ENCODE data around the gene LRP2BP. TPM values are rescaled to one million over a fixed set of nuclear protein-coding genes. Genes with fewer than 3 reads are reported as not detected.

LRP2BP gene
- total RNA-seq, 4 donors from 2014 or later: 1.7 to 5.5 (median 3.4) TPM

DNA sequence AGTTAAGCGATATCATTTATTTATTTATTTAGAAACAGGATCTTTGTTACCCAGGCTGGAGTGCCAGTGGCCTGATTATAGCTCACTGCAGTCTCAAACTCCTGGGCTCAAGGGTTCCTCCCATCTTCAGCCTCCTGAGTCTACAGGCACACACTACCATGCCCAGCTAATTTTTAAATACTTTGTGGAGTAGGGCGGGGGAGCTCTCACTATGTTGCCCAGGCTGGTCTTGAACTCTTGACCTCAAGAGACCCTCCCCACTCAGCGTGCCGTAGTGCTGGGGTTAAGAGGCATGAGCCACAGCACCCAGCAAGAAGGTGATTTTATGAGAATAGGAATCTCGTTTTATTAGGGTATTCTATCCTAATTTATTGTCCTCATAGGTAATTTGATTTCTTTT lies 33.9 kb upstream of the LRP2BP start:
- H3K4me3 ChIP-seq: no peak overlapping the region
- peaks cover 0 to 8% (median 5%) of the 10 kb centered on the region in 4 donors for H3K4me1 ChIP-seq
- WGBS, 2 donors: 54 to 60% methylated on average over 5 of the region's 5 CpGs
- no peaks in the 10 kb centered on the region for H3K9me3 ChIP-seq
- no peak overlapping the region for H3K27ac ChIP-seq
- H3K36me3 ChIP-seq: no peaks in the 10 kb centered on the region
- TF ChIP-seq POLR2A (IDR thresholded peaks at IDR 0.05) (no peak), EP300 (IDR thresholded peaks at IDR 0.05) (no peak)
- TF ChIP-seq, protein P1, sequence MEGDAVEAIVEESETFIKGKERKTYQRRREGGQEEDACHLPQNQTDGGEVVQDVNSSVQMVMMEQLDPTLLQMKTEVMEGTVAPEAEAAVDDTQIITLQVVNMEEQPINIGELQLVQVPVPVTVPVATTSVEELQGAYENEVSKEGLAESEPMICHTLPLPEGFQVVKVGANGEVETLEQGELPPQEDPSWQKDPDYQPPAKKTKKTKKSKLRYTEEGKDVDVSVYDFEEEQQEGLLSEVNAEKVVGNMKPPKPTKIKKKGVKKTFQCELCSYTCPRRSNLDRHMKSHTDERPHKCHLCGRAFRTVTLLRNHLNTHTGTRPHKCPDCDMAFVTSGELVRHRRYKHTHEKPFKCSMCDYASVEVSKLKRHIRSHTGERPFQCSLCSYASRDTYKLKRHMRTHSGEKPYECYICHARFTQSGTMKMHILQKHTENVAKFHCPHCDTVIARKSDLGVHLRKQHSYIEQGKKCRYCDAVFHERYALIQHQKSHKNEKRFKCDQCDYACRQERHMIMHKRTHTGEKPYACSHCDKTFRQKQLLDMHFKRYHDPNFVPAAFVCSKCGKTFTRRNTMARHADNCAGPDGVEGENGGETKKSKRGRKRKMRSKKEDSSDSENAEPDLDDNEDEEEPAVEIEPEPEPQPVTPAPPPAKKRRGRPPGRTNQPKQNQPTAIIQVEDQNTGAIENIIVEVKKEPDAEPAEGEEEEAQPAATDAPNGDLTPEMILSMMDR (IDR thresholded peaks at IDR 0.05): no peak
- H3K27me3 ChIP-seq: no peaks in the 10 kb centered on the region
- no peak for DNase-seq (ENCODE audit: low spot score in 2 of 2)

DNA sequence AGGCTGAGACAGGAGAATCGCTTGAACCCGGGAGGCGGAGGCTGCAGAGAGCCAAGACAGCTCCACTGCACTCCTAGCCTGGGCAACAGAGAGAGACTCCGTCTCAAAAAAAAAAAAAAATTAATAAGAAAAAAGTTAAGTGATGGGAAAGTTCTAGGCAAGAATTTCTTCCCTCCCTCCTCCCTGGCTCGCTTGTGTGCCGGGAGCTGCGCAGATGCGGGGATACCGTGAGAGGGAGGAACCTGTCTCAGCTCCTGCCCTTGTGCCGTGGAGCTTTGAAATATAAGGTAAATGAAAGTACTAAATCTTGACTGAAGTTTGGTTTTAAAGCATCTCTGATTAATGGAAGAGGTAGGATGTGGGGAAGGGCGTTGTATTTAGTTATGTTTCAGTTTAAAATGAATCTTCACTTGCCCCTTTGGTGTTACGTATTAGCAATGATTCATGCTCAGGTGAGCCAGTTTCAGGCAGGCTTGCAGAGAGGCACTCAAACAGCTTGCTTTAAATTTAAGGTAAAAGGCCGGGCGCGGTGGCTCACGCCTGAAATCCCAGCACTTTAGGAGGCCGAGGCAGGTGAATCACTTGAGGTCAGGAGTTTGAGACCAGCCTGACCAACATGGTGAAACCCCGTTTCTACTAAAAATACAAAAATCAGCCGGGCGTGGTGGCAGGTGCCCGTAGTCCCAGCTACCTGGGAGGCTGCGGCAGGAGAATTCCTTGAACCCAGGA lies 31.4 kb upstream of the LRP2BP start:
- H3K4me1 ChIP-seq: peaks cover 0 to 34% (median 13%) of the 10 kb centered on the region in 4 donors
- DNase-seq (ENCODE audit: low spot score in 2 of 2): no peak
- H3K27ac ChIP-seq: no peak overlapping the region
- H3K27me3 ChIP-seq: no peaks in the 10 kb centered on the region
- no peak overlapping the region for H3K4me3 ChIP-seq
- TF ChIP-seq EP300 (IDR thresholded peaks at IDR 0.05) (no peak), POLR2A (IDR thresholded peaks at IDR 0.05) (no peak)
- TF ChIP-seq, protein P1 (IDR thresholded peaks at IDR 0.05): no peak
- WGBS, 2 donors: 88 to 92% methylated on average over 22 of the region's 22 CpGs
- peaks cover 0 to under 1% (median 0%) of the 10 kb centered on the region in 3 donors for H3K36me3 ChIP-seq
- H3K9me3 ChIP-seq: no peaks in the 10 kb centered on the region

DNA sequence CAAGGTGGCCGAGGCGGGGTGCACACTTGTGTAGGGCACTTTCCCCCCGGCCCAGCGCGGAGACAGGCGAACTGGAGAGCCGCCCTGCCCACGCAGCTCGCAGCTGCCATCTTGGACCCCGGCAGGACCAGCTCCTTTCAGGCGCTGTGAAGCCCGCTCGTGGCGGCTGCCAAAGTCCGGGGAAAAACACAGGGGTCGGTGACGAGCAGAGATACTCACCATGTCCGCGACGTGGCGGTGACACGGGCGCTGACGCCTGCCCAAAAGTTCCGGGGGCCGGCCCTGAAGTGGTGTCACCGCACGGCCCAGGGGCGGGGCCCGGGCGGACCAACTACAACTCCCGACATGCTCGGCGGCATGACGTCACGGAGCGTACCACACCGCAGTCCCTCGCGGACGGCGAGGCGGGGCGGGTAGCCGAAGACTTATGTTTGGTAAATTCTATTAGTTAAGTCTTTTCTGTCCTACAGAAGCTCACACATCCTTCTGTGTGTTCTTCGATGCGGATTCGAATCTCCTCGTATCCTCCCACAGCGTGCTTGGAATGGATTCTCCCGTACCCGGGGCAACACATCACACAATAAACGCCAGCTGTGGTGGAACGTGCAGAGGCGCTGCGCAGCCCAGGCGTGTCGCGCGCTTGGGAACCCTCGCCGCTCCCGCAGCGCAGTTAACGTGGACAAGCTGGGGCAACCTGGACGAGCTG lies 30.1 kb upstream of the LRP2BP start, which contains the start of gene UFSP2:
Gene UFSP2, minus strand, starts transcription at position 318 of the 706 bp plus-strand sequence. Its CDS starts 96 bp downstream, at position 222.
- no peaks in the 10 kb centered on the region for H3K27me3 ChIP-seq
- TF ChIP-seq EP300 (IDR thresholded peaks at IDR 0.05) (peak; percentile 97), POLR2A (IDR thresholded peaks at IDR 0.05) (peak; percentile 64 to 86)
- TF ChIP-seq, protein P1 (IDR thresholded peaks at IDR 0.05): peak in 2 of 5 experiments; percentile 39 to 55
- H3K36me3 ChIP-seq: peaks cover 0 to 11% (median 0%) of the 10 kb centered on the region in 3 donors
- WGBS, 2 donors: 0 to 1% methylated on average over 46 to 49 of the region's 66 CpGs
- no peaks in the 10 kb centered on the region for H3K9me3 ChIP-seq
- peak; percentile 89 to 92 for DNase-seq (ENCODE audit: low spot score in 2 of 2)
- peak within 1 kb of the TSS; percentile 95 to 98 (median 96) for H3K27ac ChIP-seq
- peaks cover 0 to 47% (median 14%) of the 10 kb centered on the region in 4 donors for H3K4me1 ChIP-seq
- H3K4me3 ChIP-seq: peak within 1 kb of the TSS; percentile 90 to 98 (median 94)

DNA sequence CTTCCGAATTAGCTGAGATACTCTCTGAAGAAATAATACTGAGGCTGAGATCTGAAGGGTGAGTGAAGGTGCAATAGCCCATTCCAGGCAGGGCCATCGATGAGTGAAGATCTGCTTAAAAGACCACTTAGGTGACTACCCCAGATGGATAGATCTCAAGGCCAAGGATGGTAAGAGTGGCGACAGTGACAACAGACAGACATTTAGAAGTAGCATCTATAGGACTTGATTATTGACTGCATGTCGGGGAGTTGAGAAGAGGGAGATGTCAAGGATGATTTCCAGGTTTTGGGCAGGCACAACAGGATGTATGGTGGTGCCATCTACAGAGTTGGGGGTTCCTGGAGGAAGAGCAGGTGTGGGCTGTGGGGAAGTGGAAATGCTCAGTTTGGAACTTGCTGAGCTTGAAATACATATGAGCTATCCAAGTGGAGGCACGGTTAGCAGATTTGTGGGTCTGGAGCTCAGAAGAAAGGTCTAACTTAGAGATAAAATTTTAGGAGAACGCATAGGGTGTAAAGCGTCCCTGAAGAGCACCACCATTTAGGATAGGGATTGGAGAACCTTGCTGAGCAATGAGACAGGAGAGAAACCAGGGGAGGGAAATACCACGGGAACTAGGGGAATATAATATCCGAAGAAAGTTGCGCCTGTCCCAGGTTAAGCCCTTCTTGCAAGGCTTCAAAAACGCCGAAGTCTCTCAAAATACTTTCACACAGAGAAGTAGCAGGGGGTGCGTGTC lies 29.4 kb upstream of the LRP2BP start:
- peaks cover 0 to 50% (median 14%) of the 10 kb centered on the region in 4 donors for H3K4me1 ChIP-seq
- WGBS, 2 donors: 15 to 21% methylated on average over 13 of the region's 13 CpGs
- TF ChIP-seq, protein P1 (IDR thresholded peaks at IDR 0.05): no peak
- TF ChIP-seq EP300 (IDR thresholded peaks at IDR 0.05) (no peak), POLR2A (IDR thresholded peaks at IDR 0.05) (no peak)
- peak overlapping the region; percentile 95 to 98 (median 96) for H3K27ac ChIP-seq
- H3K4me3 ChIP-seq: peak overlapping the region; percentile 90 to 98 (median 94)
- no peaks in the 10 kb centered on the region for H3K27me3 ChIP-seq
- H3K36me3 ChIP-seq: peaks cover 0 to 13% (median 0%) of the 10 kb centered on the region in 3 donors
- no peak for DNase-seq (ENCODE audit: low spot score in 2 of 2)
- no peaks in the 10 kb centered on the region for H3K9me3 ChIP-seq
